ENCODE data around the gene ABLIM3. TPM values are rescaled to one million over a fixed set of nuclear protein-coding genes. Genes with fewer than 3 reads are reported as not detected.
A peak's percentile ranks its signal among the peaks of the same experiment; 100 is the strongest.

Gene ABLIM3
- total and polyA plus RNA-seq, 9 of the 15 experiments (the other 6 are each of a cell fraction or from before 2014, with no cell fraction given), result 0.03 to 0.38 (median 0.11) TPM

DNA sequence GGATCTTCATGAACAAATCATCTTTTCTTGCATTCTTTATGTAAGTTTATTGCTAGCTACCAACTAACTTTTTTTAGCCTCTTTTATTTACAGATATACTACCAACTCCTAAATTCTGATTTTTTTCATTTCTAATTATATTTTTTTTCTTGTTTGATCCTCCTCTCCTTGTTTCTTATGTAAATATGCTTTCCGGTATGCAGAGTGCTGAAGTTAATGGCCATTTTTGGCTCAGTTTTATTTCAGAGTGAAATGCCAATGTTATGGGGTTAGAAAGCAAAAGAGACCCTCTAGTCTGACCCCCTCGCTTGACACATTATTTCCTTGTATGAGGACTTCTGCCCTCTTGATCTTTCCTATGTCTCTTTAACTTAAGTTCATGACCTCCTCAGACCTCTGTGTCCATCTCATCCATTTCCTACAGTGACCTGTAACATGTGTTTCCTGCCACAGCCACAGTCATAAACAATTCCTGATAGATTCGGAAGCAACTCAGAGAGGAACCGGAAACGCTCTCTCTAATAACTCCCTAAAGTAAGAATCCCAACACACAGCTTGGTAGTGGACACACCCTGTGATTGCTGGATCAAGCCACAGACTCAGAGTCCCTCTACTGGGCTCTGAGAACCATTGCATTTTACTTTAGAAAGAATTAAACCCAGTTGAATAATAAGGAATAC lies 87.5 kb downstream of the ABLIM3 start (continued):
- TF ChIP-seq, protein P1, sequence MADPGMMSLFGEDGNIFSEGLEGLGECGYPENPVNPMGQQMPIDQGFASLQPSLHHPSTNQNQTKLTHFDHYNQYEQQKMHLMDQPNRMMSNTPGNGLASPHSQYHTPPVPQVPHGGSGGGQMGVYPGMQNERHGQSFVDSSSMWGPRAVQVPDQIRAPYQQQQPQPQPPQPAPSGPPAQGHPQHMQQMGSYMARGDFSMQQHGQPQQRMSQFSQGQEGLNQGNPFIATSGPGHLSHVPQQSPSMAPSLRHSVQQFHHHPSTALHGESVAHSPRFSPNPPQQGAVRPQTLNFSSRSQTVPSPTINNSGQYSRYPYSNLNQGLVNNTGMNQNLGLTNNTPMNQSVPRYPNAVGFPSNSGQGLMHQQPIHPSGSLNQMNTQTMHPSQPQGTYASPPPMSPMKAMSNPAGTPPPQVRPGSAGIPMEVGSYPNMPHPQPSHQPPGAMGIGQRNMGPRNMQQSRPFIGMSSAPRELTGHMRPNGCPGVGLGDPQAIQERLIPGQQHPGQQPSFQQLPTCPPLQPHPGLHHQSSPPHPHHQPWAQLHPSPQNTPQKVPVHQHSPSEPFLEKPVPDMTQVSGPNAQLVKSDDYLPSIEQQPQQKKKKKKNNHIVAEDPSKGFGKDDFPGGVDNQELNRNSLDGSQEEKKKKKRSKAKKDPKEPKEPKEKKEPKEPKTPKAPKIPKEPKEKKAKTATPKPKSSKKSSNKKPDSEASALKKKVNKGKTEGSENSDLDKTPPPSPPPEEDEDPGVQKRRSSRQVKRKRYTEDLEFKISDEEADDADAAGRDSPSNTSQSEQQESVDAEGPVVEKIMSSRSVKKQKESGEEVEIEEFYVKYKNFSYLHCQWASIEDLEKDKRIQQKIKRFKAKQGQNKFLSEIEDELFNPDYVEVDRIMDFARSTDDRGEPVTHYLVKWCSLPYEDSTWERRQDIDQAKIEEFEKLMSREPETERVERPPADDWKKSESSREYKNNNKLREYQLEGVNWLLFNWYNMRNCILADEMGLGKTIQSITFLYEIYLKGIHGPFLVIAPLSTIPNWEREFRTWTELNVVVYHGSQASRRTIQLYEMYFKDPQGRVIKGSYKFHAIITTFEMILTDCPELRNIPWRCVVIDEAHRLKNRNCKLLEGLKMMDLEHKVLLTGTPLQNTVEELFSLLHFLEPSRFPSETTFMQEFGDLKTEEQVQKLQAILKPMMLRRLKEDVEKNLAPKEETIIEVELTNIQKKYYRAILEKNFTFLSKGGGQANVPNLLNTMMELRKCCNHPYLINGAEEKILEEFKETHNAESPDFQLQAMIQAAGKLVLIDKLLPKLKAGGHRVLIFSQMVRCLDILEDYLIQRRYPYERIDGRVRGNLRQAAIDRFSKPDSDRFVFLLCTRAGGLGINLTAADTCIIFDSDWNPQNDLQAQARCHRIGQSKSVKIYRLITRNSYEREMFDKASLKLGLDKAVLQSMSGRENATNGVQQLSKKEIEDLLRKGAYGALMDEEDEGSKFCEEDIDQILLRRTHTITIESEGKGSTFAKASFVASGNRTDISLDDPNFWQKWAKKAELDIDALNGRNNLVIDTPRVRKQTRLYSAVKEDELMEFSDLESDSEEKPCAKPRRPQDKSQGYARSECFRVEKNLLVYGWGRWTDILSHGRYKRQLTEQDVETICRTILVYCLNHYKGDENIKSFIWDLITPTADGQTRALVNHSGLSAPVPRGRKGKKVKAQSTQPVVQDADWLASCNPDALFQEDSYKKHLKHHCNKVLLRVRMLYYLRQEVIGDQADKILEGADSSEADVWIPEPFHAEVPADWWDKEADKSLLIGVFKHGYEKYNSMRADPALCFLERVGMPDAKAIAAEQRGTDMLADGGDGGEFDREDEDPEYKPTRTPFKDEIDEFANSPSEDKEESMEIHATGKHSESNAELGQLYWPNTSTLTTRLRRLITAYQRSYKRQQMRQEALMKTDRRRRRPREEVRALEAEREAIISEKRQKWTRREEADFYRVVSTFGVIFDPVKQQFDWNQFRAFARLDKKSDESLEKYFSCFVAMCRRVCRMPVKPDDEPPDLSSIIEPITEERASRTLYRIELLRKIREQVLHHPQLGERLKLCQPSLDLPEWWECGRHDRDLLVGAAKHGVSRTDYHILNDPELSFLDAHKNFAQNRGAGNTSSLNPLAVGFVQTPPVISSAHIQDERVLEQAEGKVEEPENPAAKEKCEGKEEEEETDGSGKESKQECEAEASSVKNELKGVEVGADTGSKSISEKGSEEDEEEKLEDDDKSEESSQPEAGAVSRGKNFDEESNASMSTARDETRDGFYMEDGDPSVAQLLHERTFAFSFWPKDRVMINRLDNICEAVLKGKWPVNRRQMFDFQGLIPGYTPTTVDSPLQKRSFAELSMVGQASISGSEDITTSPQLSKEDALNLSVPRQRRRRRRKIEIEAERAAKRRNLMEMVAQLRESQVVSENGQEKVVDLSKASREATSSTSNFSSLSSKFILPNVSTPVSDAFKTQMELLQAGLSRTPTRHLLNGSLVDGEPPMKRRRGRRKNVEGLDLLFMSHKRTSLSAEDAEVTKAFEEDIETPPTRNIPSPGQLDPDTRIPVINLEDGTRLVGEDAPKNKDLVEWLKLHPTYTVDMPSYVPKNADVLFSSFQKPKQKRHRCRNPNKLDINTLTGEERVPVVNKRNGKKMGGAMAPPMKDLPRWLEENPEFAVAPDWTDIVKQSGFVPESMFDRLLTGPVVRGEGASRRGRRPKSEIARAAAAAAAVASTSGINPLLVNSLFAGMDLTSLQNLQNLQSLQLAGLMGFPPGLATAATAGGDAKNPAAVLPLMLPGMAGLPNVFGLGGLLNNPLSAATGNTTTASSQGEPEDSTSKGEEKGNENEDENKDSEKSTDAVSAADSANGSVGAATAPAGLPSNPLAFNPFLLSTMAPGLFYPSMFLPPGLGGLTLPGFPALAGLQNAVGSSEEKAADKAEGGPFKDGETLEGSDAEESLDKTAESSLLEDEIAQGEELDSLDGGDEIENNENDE (IDR thresholded peaks at IDR 0.05; ENCODE audit: low read depth, low read length), result no peak
- TF ChIP-seq MTA1 (IDR thresholded peaks at IDR 0.05; ENCODE audit: borderline replicate concordance) (no peak), ZFP1 (CRISPR knock-in tag; IDR thresholded peaks at IDR 0.05) (no peak), CREBBP (IDR thresholded peaks at IDR 0.05; ENCODE audit: low read depth, low read length) (no peak), SAFB (IDR thresholded peaks at IDR 0.05; ENCODE audit: borderline replicate concordance, low read depth, low read length) (no peak), EZH2 (IDR thresholded peaks at IDR 0.05; ENCODE audit: borderline replicate concordance, low read depth, low read length) (no peak), ZFPM2 (CRISPR knock-in tag; IDR thresholded peaks at IDR 0.05) (no peak), ASH1L (IDR thresholded peaks at IDR 0.05; ENCODE audit: borderline replicate concordance, low read depth, partially characterized antibody) (no peak), ZNF589 (CRISPR knock-in tag; IDR thresholded peaks at IDR 0.05; ENCODE audit: low read depth) (peak; percentile 91), PHTF2 (CRISPR knock-in tag; IDR thresholded peaks at IDR 0.05) (no peak), HNRNPUL1 (IDR thresholded peaks at IDR 0.05; ENCODE audit: low read length) (no peak), SRSF3 (IDR thresholded peaks at IDR 0.05; ENCODE audit: insufficient read depth, low read length) (no peak), ATF1 (CRISPR knock-in tag; IDR thresholded peaks at IDR 0.05) (no peak), ATF1 (tag; IDR thresholded peaks at IDR 0.05) (no peak), POLR2B (IDR thresholded peaks at IDR 0.05; ENCODE audit: low read depth, partially characterized antibody) (no peak)
- TF ChIP-seq, protein P2, sequence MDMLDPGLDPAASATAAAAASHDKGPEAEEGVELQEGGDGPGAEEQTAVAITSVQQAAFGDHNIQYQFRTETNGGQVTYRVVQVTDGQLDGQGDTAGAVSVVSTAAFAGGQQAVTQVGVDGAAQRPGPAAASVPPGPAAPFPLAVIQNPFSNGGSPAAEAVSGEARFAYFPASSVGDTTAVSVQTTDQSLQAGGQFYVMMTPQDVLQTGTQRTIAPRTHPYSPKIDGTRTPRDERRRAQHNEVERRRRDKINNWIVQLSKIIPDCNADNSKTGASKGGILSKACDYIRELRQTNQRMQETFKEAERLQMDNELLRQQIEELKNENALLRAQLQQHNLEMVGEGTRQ (CRISPR knock-in tag; IDR thresholded peaks at IDR 0.05), result no peak

All from K562 (cell line).